ENCODE results near the gene THRA. TPM values are rescaled to one million over a fixed set of nuclear protein-coding genes. Genes with fewer than 3 reads are reported as not detected.

The THRA gene
- total RNA-seq, 1 experiment from 2014 or later = 10.1 TPM

DNA sequence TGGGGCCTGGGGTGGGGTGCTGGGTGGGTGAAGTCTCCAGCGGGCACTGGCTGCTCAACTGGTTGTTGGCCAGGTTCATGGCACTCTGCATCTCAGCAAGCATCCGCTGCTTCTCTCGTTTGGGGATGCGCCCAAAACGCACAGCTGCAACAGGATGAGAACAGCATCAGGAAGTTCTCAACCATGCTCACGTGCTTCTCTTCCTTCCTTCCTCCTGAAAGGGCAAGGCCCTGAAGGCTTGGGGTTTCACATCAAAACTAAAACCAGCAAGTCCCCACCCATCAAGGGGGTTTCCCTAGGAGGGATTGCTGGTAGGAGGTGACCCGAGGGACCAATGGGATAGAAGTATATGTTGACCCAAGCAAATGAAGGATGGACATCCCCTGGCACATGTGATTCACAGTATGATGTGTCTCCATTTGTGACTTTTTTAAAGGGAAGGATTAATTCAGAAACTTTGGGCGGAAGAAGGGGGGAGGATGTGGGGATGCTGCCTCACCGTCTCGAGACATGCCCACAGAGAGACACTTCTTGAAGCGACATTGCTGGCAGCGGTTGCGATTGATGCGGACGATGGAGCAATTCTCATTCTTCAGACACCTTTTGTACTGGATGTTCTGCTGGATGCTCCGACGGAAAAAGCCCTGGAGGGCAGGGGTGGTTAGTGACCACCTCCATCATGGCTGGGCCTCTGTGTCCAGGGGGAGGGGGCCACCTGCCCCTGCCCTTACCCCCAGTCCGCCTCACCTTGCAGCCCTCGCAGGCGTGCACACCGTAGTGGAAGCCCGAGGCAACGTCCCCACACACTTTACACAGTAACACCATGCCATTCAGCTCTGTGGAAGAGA lies 33.4 kb downstream of the THRA start:
- H3K14ac ChIP-seq (ENCODE audit: insufficient read depth, low read length) = no peak overlapping the region
- H3K4me2 ChIP-seq (ENCODE audit: insufficient read depth, insufficient read length, low read length) = no peak overlapping the region
- no peak overlapping the region for H3K23ac ChIP-seq (ENCODE audit: insufficient read length, low read depth, low read length)
- H3K9me3 Mint-ChIP-seq = peaks cover 0 to 7% of the 10 kb centered on the region in 2 experiments; a peak in 2 of 5 replicates
- H2BK20ac ChIP-seq (ENCODE audit: low read depth, low read length, poor library complexity, severe bottlenecking) = no peak overlapping the region
- H3T11ph ChIP-seq (ENCODE audit: low read length) = no peak overlapping the region
- H3K4me3 Mint-ChIP-seq = no peak overlapping the region
- H3K4me1 Mint-ChIP-seq = peaks cover 29 to 54% of the 10 kb centered on the region in 2 experiments
- peaks cover 6% of the 10 kb centered on the region; the same call in 1 of the 2 replicates for H3K4me1 ChIP-seq (ENCODE audit: insufficient read depth, low read length)
- no peak overlapping the region for H3K9ac ChIP-seq (ENCODE audit: extremely low read depth, insufficient read length, low read length)
- peaks cover 25% of the 10 kb centered on the region for H3K27me3 Mint-ChIP-seq (ENCODE audit: low read depth)
- no peak overlapping the region for H4K8ac ChIP-seq (replicated peaks; ENCODE audit: insufficient read length, low read depth, low read length)
- no peak overlapping the region for H2BK5ac ChIP-seq (ENCODE audit: insufficient read length, low read length)
- H2BK12ac ChIP-seq (ENCODE audit: insufficient read length, low read depth, low read length) = no peak overlapping the region
- no peak overlapping the region for H2BK120ac ChIP-seq (ENCODE audit: low read depth, low read length, poor library complexity, severe bottlenecking)
- no peak overlapping the region for H4K5ac ChIP-seq (ENCODE audit: insufficient read length, low read depth, low read length)
- no peaks in the 10 kb centered on the region for H3K79me2 ChIP-seq (ENCODE audit: insufficient read depth, low read length)
- no peaks in the 10 kb centered on the region for H3K79me1 ChIP-seq (ENCODE audit: insufficient read depth, low read depth, low read length, poor library complexity, severe bottlenecking)
- no peak overlapping the region for H3K4ac ChIP-seq (ENCODE audit: low read depth, low read length)
- H4K91ac ChIP-seq (ENCODE audit: insufficient read length, low read depth, low read length) = no peak overlapping the region
- no peak overlapping the region for H2AK5ac ChIP-seq (ENCODE audit: insufficient read length, low read length)
- DNase-seq = no peak
- H3K27ac Mint-ChIP-seq = no peak overlapping the region
- peaks cover 8% of the 10 kb centered on the region; the same call in 1 of the 2 replicates for H3K27me3 ChIP-seq (ENCODE audit: insufficient read depth, low read length)
- no peak overlapping the region for H3K18ac ChIP-seq (ENCODE audit: insufficient read length, low read depth, low read length)
- peaks cover 15% of the 10 kb centered on the region for H3K23me2 ChIP-seq (ENCODE audit: insufficient read length, low read depth, low read length, poor library complexity, severe bottlenecking)
- H3K9me3 ChIP-seq (ENCODE audit: control insufficient read depth, low read depth, low read length) = no peaks in the 10 kb centered on the region
- no peak overlapping the region for H3K27ac ChIP-seq (ENCODE audit: insufficient read length, low read depth, low read length)
- H4K20me1 ChIP-seq (ENCODE audit: control insufficient read depth, insufficient read depth, insufficient read length) = no peaks in the 10 kb centered on the region
- H2BK15ac ChIP-seq (ENCODE audit: low read depth, low read length) = no peak overlapping the region
- WGBS (ENCODE audit: extremely low coverage, insufficient read length, low lambda C conversion rate) = no CpG with 5 or more reads among the region's 23 CpGs
- TF ChIP-seq, protein P1, sequence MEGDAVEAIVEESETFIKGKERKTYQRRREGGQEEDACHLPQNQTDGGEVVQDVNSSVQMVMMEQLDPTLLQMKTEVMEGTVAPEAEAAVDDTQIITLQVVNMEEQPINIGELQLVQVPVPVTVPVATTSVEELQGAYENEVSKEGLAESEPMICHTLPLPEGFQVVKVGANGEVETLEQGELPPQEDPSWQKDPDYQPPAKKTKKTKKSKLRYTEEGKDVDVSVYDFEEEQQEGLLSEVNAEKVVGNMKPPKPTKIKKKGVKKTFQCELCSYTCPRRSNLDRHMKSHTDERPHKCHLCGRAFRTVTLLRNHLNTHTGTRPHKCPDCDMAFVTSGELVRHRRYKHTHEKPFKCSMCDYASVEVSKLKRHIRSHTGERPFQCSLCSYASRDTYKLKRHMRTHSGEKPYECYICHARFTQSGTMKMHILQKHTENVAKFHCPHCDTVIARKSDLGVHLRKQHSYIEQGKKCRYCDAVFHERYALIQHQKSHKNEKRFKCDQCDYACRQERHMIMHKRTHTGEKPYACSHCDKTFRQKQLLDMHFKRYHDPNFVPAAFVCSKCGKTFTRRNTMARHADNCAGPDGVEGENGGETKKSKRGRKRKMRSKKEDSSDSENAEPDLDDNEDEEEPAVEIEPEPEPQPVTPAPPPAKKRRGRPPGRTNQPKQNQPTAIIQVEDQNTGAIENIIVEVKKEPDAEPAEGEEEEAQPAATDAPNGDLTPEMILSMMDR (conservative IDR thresholded peaks at IDR 0.05) = no peak
- no peak overlapping the region for H2AFZ ChIP-seq (ENCODE audit: low read length)
- H3K56ac ChIP-seq (ENCODE audit: insufficient read length, low read depth, low read length) = no peak overlapping the region
- H3K36me3 Mint-ChIP-seq (ENCODE audit: insufficient read depth in 1 of 3, low read depth in 3 of 3) = peaks cover 30 to 51% (median 33%) of the 10 kb centered on the region in 3 experiments
